Measurements from ENCODE around the gene RGP1. TPM values are rescaled to one million over a fixed set of nuclear protein-coding genes. Genes with fewer than 3 reads are reported as not detected.

RGP1 gene
- polyA plus RNA-seq, 1 donor (not counting 4 experiments of a cell fraction or from before 2014, with no cell fraction given): 18.3 TPM

DNA sequence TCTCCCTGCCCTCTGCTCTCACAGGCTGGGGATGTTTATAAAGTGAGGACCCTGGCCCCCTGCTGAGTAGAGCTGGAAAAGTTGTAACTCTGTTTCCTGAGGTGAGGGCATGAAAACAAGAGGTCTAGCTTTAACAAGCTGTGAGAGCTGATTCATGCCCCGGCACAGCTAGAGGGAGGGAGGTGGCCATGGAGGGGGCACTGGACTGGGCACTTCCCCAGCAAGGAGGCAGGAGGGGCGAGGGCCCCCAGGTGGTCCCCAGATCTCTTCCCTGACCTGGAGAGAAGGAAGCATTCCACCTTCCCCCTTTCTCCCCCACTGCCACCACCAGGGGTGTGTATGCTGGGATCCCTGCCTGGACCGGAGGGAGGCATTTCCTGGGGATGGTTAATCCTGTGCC, 5.2 kb downstream of the RGP1 start, which contains the start of gene MSMP:
Gene MSMP (minus strand): TSS at position 13 of the 400 bp plus-strand sequence. CDS start 147 bp downstream, outside the sequence.
- Histone ChIP-seq H3K4me3 (ENCODE audit: control insufficient read depth in 2 of 3, extremely low read depth in 1 of 3, insufficient read depth in 2 of 3, low read depth in 1 of 3, low read length in 3 of 3) (no peak within 1 kb of the TSS), H3K9me3 (ENCODE audit: control insufficient read depth, low read depth, low read length) (no peaks in the 10 kb centered on the region), H3K79me2 (ENCODE audit: control insufficient read depth, insufficient read depth, low read length) (peaks cover 6% of the 10 kb centered on the region), H3K36me3 (ENCODE audit: control insufficient read depth in 2 of 2, extremely low read depth in 1 of 2, insufficient read depth in 2 of 2, low read length in 2 of 2) (peaks cover 24 to 29% of the 10 kb centered on the region in 2 experiments), H3K27ac (ENCODE audit: control insufficient read depth, insufficient read depth, low read length) (no peak within 1 kb of the TSS), H2AFZ (ENCODE audit: control insufficient read depth, low read length) (no peak within 1 kb of the TSS), H4K20me1 (ENCODE audit: control insufficient read depth, extremely low read depth, insufficient read depth, low read length) (no peaks in the 10 kb centered on the region), H3K4me2 (ENCODE audit: control insufficient read depth, extremely low read depth, insufficient read depth, low read depth, low read length) (no peak within 1 kb of the TSS), H3K4me1 (ENCODE audit: control insufficient read depth, extremely low read depth, insufficient read depth, low read length) (peaks cover 9% of the 10 kb centered on the region), H3K9ac (ENCODE audit: control insufficient read depth, extremely low read depth, insufficient read depth, low read length) (no peak within 1 kb of the TSS), H3K27me3 (ENCODE audit: control insufficient read depth, extremely low read depth, insufficient read depth, low read length) (no peaks in the 10 kb centered on the region), H3K9me1 (ENCODE audit: control insufficient read depth, extremely low read depth, insufficient read depth, low read length) (no peaks in the 10 kb centered on the region)
- no peak for FAIRE-seq
- dilution Hi-C loops (cut with MboI; ENCODE audit: extremely low pct_ligation_motif_present, low sequenced_read_pairs): no loop called here
- TF ChIP-seq EZH2 (IDR thresholded peaks at IDR 0.05; ENCODE audit: low read length): no peak
- TF ChIP-seq, protein P1, sequence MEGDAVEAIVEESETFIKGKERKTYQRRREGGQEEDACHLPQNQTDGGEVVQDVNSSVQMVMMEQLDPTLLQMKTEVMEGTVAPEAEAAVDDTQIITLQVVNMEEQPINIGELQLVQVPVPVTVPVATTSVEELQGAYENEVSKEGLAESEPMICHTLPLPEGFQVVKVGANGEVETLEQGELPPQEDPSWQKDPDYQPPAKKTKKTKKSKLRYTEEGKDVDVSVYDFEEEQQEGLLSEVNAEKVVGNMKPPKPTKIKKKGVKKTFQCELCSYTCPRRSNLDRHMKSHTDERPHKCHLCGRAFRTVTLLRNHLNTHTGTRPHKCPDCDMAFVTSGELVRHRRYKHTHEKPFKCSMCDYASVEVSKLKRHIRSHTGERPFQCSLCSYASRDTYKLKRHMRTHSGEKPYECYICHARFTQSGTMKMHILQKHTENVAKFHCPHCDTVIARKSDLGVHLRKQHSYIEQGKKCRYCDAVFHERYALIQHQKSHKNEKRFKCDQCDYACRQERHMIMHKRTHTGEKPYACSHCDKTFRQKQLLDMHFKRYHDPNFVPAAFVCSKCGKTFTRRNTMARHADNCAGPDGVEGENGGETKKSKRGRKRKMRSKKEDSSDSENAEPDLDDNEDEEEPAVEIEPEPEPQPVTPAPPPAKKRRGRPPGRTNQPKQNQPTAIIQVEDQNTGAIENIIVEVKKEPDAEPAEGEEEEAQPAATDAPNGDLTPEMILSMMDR (optimal IDR thresholded peaks at IDR 0.05 in 1 of 3, IDR thresholded peaks at IDR 0.05 in 1 of 3, conservative IDR thresholded peaks at IDR 0.05 in 1 of 3; ENCODE audit: extremely low read depth in 1 of 3, insufficient read depth in 2 of 3, low read length in 3 of 3): no peak
- no peak for DNase-seq (ENCODE audit: low read depth, low spot score)

GRCh38 chr9:35755071-35755470, 6.0 kb downstream of the RGP1 start:
- no peak overlapping the region for H2AFZ ChIP-seq (ENCODE audit: control insufficient read depth, low read length)
- H3K4me3 ChIP-seq (ENCODE audit: control insufficient read depth in 2 of 3, extremely low read depth in 1 of 3, insufficient read depth in 2 of 3, low read depth in 1 of 3, low read length in 3 of 3): no peak overlapping the region
- peaks cover 24 to 29% of the 10 kb centered on the region in 2 experiments for H3K36me3 ChIP-seq (ENCODE audit: control insufficient read depth in 2 of 2, extremely low read depth in 1 of 2, insufficient read depth in 2 of 2, low read length in 2 of 2)
- no peak overlapping the region for H3K4me2 ChIP-seq (ENCODE audit: control insufficient read depth, extremely low read depth, insufficient read depth, low read depth, low read length)
- dilution Hi-C loops (cut with MboI; ENCODE audit: extremely low pct_ligation_motif_present, low sequenced_read_pairs): no loop called here
- H3K27me3 ChIP-seq (ENCODE audit: control insufficient read depth, extremely low read depth, insufficient read depth, low read length): no peaks in the 10 kb centered on the region
- no peak overlapping the region for H3K9ac ChIP-seq (ENCODE audit: control insufficient read depth, extremely low read depth, insufficient read depth, low read length)
- no peak for TF ChIP-seq EZH2 (IDR thresholded peaks at IDR 0.05; ENCODE audit: low read length)
- no peaks in the 10 kb centered on the region for H3K9me1 ChIP-seq (ENCODE audit: control insufficient read depth, extremely low read depth, insufficient read depth, low read length)
- DNase-seq (ENCODE audit: low read depth, low spot score) (no peak), FAIRE-seq (no peak)
- no peaks in the 10 kb centered on the region for H3K9me3 ChIP-seq (ENCODE audit: control insufficient read depth, low read depth, low read length)
- H4K20me1 ChIP-seq (ENCODE audit: control insufficient read depth, extremely low read depth, insufficient read depth, low read length): no peaks in the 10 kb centered on the region
- peaks cover 5% of the 10 kb centered on the region for H3K4me1 ChIP-seq (ENCODE audit: control insufficient read depth, extremely low read depth, insufficient read depth, low read length)
- H3K27ac ChIP-seq (ENCODE audit: control insufficient read depth, insufficient read depth, low read length): no peak overlapping the region
- peaks cover 4% of the 10 kb centered on the region for H3K79me2 ChIP-seq (ENCODE audit: control insufficient read depth, insufficient read depth, low read length)

Data from keratinocyte (primary cell).